Stimulated activated CD8-positive, alpha-beta memory T cell treated with anti-CD3 and anti-CD28 coated beads, Interleukin-12 subunit alpha, Interleukin-12 subunit beta, amount 100 ng/mL, for 24 hours (primary cell): ENCODE results near the gene EMC6.

Experiments
- DNase-seq: peaks from one replicate; pipeline ENCODE4 v3.0.0-alpha.2; 2020; ENCODE audit errors: extremely low read depth

EMC6 gene

DNA sequence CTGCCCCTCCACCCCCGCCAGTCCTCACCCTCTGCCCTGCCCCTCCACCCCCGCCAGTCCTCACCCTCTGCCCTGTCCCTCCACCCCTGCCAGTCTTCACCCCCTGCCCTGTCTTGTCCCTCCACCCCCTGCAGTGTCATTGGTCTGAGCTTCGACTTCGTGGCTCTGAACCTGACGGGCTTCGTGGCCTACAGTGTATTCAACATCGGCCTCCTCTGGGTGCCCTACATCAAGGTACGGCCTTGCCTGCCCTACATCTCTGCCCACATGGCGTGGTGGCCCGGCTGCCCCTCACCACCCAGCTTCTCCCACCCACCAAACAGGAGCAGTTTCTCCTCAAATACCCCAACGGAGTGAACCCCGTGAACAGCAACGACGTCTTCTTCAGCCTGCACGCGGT, 12.3 kb upstream of the EMC6 start:
- no peak for DNase-seq

GRCh38 chr17:3656755-3657587, 11.6 kb upstream of the EMC6 start:
- DNase-seq = no peak

DNA sequence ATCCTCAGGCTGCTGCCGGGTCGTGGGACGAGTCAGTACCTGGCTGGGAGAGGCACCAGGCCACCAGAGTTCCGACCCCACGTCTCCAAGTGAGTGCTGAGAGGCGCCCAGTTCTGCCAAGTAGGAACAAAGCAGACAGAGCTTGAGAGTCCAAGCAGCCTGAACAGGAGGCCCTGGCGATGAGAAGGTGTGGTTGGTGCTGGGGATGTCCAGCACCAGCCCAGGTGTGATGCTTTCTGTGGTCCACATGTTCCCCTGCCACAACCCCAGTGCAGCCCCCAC, 11.1 kb upstream of the EMC6 start:
- no peak for DNase-seq

DNA sequence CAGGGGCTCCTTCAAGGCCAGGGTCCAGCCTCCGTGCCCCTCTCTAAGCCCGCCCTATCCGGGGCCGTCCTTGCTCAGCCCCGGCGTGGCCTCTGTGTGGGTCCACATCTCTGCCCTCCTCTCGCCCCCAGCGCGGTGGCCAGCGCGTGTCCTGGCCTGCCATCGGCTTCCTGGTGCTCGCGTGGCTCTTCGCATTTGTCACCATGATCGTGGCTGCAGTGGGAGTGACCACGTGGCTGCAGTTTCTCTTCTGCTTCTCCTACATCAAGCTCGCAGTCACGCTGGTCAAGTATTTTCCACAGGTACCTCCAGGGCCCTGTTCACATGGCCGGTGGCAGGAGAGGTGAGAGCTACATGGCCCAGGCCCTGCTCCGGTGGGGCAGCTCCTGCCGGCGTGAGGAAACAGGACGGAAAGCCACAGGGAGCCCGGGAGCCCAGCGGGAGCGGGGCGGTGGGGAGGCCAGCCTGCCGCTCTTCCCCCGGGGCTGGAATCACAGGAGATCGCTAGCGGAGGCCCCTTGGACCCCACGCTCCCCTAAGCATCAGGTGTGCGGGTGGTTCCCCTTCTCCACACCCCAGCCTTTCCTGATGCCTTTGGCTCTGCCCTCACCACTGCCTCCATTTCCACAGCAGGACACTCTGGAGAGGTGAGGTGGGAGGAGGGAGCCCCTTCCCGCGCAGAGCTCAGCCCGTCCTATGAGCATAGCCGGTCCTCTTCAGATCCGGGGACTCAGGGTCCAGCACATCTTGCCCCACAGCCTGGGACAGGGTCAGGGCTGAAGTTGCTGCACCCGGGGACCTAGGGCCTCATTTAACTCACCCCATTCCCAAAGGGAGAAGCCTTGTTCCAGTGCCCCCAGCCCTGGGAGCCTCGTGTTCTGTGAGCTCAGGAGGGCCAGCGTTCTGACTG, 10.5 kb upstream of the EMC6 start:
- no peak for DNase-seq

DNA sequence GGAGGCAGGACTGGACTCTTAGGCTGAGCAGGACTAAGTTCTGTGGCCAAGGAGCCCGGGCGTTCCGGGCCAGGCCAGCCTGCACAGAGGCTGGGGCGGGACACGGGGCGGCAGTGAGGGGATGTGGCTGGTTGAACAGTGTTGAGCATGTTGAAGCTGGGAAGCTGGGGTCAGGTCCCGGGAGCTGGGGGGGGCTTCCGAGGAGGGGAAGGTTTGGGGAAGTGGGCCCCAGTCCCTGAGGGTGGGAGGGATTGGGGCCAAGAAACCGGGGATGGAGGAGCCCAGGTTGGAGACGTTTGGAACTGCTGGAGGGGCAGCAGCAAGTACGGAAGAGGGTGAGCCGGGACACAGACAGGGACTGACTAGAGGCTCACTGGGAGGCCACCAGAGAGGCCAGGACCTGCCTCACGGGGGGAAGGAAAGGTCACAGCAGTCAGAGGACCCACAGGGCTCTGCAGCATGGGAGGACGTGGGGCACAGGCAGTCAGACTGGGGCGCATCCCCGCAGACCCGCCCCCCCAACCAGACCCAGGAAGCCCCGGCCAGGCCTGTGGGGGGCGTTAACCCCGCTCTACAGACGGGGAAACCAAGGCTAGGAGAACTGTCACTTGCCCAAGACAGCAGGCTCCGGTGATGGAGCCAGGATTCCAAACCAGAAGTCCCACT, 9.7 kb upstream of the EMC6 start:
- DNase-seq = no peak

DNA sequence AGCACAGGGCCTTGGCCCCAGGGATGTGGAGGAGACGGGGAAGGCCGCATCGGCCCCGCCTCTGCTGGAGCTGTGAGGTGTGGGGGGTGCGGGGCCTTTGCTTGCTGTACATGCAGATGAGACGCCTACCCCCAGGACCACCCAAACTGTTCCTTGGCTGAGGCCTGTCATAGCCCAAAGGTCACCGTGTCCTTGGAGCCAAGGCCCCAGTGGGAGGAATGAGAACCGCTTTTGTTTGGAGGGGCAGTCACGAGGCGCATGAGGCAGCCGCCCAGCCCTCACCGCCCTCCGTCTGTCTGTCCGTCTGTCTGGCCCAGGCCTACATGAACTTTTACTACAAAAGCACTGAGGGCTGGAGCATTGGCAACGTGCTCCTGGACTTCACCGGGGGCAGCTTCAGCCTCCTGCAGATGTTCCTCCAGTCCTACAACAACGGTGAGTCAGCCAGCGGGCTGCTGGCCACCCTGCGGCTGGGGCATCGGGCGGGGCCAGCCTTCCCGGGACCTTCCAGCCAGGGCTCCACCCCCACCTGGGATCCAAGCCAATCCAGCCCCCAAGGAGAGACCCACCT, 9.0 kb upstream of the EMC6 start:
- no peak for DNase-seq

- no peak for DNase-seq
Observed at GRCh38 chr17:3660311-3660891, 8.2 kb upstream of the EMC6 start.

DNA sequence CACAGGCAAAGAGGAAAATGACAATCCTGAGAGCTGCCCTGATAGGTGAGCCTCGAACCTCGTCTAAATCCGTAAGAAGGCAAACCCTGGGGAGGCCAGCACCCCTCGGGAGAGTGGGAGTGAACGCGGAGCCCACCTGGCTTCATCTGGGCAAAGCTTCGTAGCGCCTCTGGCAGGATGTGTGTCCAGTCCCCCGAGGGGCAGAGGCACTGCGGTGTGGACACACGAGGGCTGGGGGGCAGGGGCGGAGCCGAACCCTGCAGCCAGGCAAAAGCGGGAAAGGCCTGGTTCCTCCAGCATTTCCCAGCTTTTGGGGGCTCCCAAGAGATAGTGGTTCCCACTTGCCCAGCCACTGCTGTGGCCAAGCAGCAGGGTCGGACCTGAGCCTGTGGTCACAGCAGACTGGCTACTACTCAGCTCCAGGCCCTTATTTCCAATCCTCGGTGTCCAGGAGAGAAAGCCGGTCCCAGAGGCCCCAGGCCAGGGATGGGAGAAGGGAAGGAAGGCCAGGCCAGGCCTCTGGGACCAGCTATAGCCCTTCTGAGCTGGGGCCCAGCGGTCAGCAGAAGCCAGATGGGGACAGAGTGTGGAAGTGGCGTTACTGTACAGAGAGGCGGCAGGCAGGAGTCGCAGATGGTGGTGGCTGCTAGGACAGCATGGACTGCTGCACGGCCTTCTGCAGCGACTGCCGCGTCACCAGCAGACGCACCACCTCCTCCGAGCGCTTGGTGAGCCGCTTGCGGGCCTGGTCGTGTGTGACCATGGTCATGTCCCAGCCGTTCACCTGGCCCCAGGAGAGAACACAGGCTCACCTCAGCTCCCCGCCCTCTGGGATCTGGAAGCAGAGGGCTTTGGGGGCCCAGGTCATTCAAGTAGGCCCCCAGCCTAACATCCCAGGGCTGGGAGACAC, 5.3 kb upstream of the EMC6 start:
- no peak for DNase-seq

DNA sequence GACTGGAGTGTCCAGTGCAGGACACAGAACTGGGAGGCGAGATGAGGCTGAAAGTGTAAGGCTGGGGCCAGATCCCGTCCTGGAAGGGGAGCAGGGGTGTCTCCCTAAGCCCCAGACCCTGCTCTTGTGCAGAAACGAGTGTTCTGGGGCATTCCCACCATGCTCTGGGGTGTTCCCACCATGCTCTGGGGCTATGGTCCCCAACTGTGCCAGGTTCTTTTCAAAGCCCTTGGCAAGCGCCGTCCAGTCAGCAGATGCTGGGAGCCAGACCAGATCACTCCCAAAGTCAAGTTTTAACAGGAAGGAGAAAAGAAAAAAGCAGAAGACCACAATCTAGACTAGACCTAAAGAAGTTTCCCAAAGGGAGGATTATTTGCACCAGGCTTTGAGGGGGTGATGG, 2.8 kb upstream of the EMC6 start:
- no peak for DNase-seq

DNA sequence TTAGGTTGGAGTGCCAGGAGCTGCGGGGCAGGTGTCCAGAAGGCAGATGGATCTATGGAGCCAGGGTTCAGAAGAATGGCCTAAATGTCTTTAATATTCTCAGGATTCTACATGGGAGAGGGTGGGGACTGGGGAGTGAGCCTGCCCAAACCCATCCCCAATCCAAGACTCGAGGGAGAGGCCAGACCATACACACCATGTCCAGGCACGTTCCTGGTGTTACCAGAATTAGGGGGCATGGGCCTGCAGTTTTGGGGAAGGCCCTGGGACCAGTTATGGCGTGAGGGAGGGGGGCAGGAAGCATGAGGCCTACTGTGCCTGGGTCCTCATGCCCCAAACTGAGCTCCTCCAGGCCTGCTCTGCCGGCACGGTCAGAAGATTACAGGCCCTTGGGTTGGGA, 2.1 kb upstream of the EMC6 start:
- DNase-seq = no peak

GRCh38 chr17:3667366-3668278, 990 bp upstream of the EMC6 start:
- DNase-seq = no peak

DNA sequence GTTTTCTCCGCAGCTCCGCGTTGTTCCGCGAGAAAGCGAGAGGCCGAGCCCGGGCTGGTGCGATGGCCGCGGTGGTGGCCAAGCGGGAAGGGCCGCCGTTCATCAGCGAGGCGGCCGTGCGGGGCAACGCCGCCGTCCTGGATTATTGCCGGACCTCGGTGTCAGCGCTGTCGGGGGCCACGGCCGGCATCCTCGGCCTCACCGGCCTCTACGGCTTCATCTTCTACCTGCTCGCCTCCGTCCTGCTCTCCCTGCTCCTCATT, 404 bp downstream of the EMC6 start:
- no peak for DNase-seq

- no peak for DNase-seq
Observed at GRCh38 chr17:3669548-3669947, 936 bp downstream of the EMC6 start.

DNA sequence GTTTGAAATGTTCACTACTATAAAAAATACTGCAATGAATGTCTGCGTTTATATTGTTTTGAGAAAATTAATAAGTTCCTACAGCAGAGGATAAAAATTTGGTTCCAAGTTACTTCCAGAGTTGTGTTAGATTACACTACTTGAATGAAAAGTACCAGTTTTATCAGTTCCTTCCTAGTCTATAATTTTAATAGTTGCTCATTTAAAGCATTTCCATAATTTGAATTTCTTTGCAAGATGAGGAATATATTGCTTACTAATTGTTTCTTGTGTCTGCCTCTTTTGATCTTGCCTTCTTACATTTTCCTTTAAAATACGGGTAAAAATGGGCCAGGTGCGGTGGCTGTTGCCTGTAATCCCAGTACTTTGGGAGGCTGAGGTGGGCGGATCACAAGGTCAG, 4.0 kb downstream of the EMC6 start:
- DNase-seq = no peak

GRCh38 chr17:3675886-3676285, 7.3 kb downstream of the EMC6 start:
- DNase-seq = no peak

GRCh38 chr17:3678095-3678820, 9.6 kb downstream of the EMC6 start:
- no peak for DNase-seq

DNA sequence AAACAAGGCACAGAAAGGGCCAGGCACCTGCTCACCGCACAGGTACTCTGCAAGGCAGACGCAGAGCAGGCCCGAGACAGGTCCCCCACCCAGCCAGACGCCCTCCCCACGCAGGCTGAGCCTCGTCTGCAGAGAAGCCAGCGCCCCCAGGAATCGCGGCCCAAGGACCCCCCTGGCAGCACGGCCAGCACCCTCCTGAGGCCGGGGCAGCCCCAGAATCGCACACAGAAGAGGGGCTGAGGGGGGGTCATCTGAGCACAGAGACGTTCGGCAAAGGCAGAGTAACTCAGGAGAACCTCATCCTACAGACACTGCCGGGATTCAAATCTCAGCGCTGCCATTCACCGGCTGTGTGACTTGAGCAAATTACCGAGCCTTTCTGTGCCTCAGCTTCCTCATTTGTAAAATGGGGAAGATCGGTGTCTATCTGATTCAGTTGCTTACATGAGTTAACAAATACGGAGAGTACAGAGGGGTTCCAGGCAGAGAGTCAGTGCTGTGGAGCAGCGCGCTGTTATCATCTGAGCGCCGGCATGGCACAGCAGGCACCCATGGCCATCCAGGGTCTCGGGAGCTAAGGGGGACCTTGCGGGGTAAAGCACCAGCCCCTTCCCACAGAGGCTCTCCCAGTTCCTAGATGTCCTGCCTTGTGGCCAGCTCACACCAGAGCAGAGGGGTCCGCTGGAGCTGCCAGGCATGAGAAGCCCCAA, 10.4 kb downstream of the EMC6 start:
- no peak for DNase-seq

DNA sequence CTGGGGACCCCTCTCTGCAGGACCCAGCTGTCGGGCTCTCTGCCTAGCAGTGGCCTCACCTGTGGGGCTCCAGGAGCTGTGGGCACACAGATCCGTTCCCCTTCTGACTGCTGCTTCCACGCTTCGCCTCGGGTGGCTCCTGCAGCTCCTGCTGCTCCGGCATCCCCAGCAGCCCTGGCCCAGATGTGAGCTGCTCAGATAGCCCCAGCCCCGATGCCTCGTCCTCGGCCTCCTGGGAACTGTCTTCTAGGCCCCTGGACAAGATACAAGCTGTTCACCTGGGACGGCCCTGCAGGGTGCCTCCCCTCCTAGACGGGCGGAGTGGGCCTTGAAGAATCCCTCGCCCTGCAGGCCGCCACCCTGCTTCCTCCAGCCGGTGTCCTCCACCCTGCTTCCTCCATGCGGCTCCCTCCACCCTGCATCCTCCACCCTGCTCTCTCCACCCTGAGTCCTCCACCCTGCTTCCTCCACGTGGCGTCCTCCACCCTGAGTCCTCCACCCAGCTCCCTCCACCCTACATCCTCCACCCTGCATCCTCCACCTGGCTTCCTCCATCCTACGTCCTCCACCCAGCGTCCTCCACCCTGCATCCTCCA, 11.0 kb downstream of the EMC6 start:
- DNase-seq = no peak
